D721Med (cell line): ENCODE measurements around the gene PLEKHS1.
"Not testable (repeated sequence)": the region's sequence is repeated elsewhere in the genome, so short reads cannot be mapped to it uniquely, and the experiment has no call there.

Experiments used
- DNase-seq: peaks from one replicate; pipeline ENCODE4 v3.0.0; 2011; ENCODE audit warnings: low spot score; ENCODE audit not compliant: insufficient read length
- FAIRE-seq: peaks from 2 replicates; lab custom pipeline; 2011; peaks lifted over from hg19 to GRCh38; lab: Jason Lieb, UNC
- TF ChIP-seq, protein P1 (sequence below): IDR thresholded peaks from 2 replicates; pipeline ENCODE4 v1.5.1; 2012; ENCODE audit warnings: mild to moderate bottlenecking, control low read depth; ENCODE audit not compliant: insufficient read depth; ENCODE audit errors: missing control alignments

Gene PLEKHS1

DNA sequence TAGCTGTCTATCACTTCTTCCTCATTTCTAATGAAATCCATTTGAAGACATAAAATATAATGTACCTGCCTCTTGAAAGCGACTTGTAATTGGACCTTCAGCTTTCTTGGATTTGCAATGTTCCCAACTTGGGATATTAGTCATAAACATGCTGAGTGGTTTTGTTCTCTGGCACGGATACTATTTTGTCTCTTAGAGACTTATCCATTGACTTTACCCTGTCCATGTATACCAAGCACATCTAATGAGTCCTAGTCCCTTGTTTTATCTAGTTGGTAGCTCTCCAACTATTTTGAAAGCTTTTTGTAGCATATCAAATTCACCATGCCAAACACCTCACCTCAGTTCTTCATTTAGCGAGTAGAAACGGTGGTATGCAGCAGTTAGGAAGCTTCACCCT lies 18.9 kb downstream of the PLEKHS1 start:
- DNase-seq (no peak), FAIRE-seq (no peak)
- TF ChIP-seq, protein P1, sequence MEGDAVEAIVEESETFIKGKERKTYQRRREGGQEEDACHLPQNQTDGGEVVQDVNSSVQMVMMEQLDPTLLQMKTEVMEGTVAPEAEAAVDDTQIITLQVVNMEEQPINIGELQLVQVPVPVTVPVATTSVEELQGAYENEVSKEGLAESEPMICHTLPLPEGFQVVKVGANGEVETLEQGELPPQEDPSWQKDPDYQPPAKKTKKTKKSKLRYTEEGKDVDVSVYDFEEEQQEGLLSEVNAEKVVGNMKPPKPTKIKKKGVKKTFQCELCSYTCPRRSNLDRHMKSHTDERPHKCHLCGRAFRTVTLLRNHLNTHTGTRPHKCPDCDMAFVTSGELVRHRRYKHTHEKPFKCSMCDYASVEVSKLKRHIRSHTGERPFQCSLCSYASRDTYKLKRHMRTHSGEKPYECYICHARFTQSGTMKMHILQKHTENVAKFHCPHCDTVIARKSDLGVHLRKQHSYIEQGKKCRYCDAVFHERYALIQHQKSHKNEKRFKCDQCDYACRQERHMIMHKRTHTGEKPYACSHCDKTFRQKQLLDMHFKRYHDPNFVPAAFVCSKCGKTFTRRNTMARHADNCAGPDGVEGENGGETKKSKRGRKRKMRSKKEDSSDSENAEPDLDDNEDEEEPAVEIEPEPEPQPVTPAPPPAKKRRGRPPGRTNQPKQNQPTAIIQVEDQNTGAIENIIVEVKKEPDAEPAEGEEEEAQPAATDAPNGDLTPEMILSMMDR = no peak

- DNase-seq, FAIRE-seq: not testable (repeated sequence)
These were observed 19.6 kb downstream of the PLEKHS1 start for GRCh38 chr10:113771131-113771530.

GRCh38 chr10:113775686-113776294 lies 24.3 kb downstream of the PLEKHS1 start:
- FAIRE-seq (no peak), DNase-seq (no peak)
- TF ChIP-seq, protein P1 = no peak

DNA sequence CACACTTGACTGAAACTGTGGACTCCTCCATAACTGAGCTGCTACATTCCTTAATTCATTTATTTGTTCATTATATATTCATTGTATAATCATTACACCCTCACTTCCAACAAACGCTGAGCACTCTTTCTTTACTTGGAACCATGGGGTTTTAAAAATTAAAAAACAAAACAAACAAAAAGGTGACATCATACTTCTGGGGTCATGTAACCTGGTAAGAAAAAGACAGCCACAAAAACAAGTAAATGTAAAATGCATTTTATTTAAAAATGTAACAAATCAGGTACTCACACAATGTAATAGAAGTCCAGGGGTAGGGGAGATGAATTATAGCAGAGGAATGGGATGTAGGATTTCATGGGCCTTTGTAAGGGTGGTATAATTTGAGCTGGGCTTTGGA lies 25.1 kb downstream of the PLEKHS1 start:
- TF ChIP-seq, protein P1 = no peak
- DNase-seq (no peak), FAIRE-seq (no peak)

DNA sequence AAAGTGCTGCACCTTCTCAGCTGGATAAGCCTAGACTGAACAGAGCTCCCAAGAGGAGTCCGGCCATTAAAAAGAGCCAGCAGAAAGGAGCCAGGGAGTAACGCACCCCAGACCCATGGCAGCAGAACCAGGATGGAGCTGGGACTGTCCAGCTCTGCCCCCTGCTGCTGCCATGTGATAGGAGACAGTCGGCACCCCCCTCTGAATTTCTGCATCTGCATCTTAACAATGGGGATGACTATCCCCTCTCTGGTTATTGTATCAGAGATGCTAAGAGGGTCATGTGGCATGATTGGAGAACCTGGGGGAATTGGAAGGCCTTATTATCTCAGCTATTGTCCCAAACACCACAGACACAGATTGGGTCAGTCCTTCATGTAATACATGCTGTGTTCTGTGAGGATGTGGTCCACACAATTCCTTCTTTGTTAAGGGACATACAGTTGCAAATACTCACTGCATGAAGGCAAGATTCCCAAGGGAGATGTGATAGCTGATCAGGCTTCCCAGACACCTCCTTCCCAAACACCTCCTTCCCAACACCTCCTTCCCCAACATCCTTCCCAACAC lies 29.3 kb downstream of the PLEKHS1 start:
- FAIRE-seq (no peak), DNase-seq (no peak)
- TF ChIP-seq, protein P1 = no peak

GRCh38 chr10:113782367-113782766 lies 30.9 kb downstream of the PLEKHS1 start:
- DNase-seq (no peak), FAIRE-seq (no peak)
- TF ChIP-seq, protein P1 = no peak

- TF ChIP-seq, protein P1 = no peak
- FAIRE-seq = no peak
- no peak for DNase-seq
These were observed 31.7 kb downstream of the PLEKHS1 start for GRCh38 chr10:113782986-113783704.
